Left renal pelvis (tissue), 4 donors: Measurements from ENCODE around the gene TMEM185B. TPM values are rescaled to one million over a fixed set of nuclear protein-coding genes. Genes with fewer than 3 reads are reported as not detected.

ENCODE experiments used
- polyA plus RNA-seq, 4 donors: library from polyadenylated mRNA; unstranded; fragments of 120-200 nt; gene quantifications; one replicate each; pipeline ENCODE4 v1.2.1, GENCODE V29; 2013; ENCODE audit not compliant: insufficient read length in 4 of 4

Gene TMEM185B
- polyA plus RNA-seq, 4 donors, result 21.0 to 29.3 (median 24.3) TPM

Other genes with a start within 250 kb of the TMEM185B start
- 100 to 1,000 TPM in 1 of 4 donors, 10 to 100 TPM in 3; 25.2 to 109 (median 92.3) TPM for gene EPB41L5, start 210.3 kb downstream of the TMEM185B start, polyA plus RNA-seq
- gene RALB, start 29.5 kb upstream of the TMEM185B start, polyA plus RNA-seq, result 10 to 100 TPM; 72.0 to 81.6 (median 75.9) TPM
- 1 to 10 TPM in 1 of 4 donors, under 1 TPM in 2, not detected in 1; 0.05 to 1.1 (median 0.11) TPM for gene INHBB, start 122.7 kb upstream of the TMEM185B start, polyA plus RNA-seq